HG03442 (cell line): ENCODE data around the gene WNT8B.

Experiments
- ATAC-seq: cut with Tn5 transposase; IDR thresholded peaks from one replicate; pipeline ENCODE4 v1.9.1; 2021; ENCODE audit warnings: mild to moderate bottlenecking, moderate library complexity; ENCODE audit not compliant: unreplicated experiment

The WNT8B gene, protein sequence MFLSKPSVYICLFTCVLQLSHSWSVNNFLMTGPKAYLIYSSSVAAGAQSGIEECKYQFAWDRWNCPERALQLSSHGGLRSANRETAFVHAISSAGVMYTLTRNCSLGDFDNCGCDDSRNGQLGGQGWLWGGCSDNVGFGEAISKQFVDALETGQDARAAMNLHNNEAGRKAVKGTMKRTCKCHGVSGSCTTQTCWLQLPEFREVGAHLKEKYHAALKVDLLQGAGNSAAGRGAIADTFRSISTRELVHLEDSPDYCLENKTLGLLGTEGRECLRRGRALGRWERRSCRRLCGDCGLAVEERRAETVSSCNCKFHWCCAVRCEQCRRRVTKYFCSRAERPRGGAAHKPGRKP

DNA sequence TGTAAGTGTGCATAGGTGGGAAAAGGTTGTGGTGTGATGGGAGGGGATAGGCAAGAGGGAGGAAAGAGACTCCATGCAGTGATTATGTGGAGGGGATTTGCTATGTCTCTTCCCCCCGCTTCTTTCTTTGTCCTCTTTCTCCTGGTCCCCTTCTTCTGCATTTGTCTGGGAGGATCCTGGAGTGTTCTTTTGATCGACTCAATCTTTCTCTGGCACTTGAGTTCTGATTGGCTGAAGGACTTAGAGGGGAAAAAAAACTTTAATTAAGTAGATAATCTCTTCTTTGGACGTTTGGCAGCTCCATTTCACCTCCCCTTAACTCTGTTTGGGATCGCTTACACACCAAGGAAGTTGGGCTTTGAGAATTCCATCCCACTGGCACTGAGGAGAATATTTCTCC lies at the start of gene WNT8B:
TSS of gene WNT8B (plus strand) at position 301 of the 400 bp plus-strand sequence. CDS start 160 bp downstream, outside the sequence.
- ATAC-seq: no peak

DNA sequence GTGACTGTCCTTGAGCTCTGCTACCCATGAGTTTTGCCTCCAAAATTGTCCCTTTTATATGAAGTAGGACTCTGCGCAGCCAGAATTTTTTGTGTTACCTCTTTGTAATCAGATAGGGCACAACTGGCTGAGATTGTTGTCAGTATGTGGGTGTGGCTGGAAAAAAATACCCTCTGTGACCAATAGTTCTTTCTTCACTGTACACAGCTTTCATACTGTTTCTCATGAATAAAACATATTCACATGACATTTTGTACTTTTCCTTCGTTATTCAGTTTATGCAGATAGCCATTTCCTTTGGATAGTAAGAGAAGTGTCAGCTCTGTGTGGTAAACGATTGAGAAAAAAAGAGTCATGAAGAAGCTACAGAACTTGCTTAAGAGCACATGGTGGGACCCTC lies 49.6 kb upstream of the WNT8B start:
- ATAC-seq: no peak

DNA sequence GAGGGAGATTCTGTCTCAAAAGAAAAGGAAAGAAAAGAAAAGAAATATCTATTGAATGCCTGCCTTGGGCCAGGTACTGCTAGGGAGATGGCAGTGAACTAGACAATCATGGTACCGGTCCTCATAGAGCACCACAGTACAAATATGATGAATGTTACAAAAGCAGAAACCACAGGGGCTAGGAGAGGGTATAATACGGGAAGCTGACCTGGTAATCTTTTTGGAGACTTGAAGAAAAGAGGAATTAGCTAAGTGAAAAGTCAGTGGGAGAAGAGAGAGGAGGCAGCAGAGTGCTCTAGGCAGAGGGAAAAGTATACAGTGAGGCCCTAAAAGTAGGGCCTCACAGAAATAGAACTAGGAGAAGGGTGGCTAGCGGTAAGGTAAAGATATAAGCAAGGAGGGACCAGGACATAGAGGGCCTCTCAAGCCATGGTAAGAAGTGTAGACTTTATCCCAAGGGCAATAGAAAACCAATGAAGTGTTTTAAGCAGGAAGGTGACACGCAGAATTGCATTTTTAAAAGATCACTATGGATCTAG lies 42.8 kb upstream of the WNT8B start:
- no peak for ATAC-seq

DNA sequence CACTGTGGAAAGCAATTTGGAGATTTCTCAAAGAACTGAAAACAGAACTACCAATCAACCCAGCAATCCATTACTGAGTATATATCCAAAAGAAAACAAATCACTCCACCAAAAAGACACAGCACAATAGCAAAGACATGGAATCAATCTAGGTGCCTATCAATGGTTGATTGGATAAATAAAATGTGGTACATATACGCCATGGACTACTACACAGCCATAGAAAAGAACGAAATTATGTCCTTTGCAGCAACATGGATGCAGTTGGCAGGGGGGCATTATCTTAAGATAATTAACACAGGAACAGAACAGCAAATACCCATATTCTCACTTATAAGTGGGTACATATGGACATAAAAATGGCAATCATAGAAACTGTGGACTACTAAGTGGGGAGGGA lies 35.4 kb upstream of the WNT8B start:
- no peak for ATAC-seq

DNA sequence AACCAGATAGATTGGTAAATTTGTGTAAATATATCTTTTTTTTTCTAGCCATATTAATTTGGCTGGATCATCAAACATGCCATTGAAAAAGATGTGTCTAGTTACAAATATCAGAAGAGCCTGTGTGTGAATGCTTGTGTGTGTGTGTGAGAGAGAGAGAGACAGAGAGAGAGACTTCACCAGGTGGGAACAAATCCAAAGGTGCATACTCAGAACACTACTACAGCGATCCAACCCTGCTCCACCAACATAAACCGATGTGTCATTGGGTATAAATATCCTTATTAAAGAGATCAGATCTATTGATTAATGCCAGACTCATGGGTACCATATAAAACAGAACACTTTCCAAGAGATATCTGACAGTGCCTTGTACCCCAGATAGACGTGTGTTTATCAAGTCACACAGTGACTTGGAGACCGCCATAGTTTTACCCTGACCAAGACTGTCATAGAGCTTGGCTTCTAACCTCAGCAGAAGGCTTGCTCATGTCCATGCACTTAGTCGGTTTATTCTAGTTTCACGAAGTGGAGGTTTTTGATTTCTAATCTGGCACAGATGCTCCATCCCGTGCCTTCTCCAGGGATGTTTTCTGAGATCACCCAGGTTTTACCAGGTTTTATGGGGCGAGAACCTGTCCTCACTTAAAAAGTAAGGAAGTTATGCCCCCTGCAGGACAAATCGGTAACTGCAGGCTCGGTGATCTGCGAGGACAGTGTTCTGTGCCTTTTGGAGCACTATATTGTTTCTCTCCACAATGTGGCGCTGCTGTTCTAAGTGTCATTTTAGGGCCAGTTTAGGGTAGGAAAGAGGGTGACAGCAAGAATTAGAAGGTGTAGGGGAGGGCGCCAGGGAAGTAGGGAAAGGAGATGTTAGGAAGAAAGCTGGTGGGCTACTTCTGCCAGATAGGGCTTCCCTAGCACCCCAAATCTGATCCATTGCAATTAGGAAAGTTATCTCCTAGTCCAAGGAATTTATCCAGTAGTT lies 29.3 kb upstream of the WNT8B start:
- ATAC-seq: peak; percentile 54

DNA sequence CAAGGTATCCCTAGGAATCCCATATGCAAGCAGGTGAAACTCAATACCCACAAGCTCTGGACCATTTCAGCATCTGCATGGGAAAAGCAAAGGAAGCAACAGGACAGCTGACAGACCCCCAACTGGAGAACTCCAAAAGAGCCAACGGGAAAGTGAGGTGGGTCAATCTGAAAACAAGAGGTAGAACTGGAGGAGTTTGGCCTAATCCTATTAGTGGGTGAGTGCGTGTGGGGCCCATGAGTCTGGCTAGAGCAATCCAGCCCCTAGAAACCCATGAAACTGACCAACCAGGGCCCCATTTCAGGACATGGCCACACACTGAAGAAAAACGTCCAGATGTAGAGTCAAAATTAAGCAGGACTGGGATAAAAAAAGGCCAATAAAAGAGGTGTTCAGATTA lies 26.6 kb upstream of the WNT8B start:
- no peak for ATAC-seq

DNA sequence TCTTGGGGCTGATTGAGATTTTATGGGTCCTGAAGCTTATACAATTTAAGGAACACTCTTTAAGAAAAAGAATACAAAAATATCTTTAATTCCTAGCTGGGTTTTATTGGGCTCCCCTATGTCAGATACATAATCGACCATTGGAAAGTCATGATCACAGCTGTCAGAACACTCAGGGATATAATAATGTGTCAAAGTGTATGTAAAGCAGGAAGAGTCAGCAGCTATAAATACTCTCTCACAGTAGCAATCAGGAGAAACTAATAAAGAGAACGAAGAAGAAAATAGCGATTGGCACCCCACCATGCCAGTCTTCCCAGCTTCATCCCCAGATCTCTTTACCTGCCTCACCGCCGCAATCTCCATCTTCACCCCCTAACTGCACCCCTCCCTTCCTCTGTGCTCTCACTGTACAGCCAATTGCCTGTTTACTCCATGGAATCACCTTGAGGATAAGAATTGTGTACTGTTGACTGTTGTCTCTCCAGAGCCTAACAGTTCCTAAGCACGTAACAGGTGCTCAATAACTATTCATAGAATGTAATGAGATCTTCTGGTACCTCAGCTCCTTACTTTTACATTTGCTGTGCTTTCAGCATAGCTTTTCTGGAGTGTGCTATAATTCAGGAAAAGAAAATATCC lies 24.0 kb upstream of the WNT8B start:
- ATAC-seq: no peak

DNA sequence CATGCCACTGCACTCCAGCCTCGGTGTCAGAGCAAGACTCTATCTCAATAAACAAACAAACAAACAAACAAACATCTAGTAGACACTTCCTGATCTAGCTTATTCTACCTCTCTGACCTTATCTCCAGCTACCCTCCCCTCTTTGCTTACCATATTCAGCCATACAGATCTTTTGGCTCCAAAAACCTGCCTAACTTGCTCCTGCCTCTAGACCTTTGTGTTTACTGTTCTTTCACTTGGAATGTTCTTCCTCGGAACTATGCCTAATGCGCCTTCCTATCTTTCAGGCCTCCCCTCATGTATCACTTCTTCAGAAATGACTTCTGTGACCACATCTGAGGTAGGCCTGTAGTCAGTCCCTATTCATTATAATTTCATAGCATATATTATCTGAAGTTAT lies 20.3 kb upstream of the WNT8B start:
- ATAC-seq: no peak

DNA sequence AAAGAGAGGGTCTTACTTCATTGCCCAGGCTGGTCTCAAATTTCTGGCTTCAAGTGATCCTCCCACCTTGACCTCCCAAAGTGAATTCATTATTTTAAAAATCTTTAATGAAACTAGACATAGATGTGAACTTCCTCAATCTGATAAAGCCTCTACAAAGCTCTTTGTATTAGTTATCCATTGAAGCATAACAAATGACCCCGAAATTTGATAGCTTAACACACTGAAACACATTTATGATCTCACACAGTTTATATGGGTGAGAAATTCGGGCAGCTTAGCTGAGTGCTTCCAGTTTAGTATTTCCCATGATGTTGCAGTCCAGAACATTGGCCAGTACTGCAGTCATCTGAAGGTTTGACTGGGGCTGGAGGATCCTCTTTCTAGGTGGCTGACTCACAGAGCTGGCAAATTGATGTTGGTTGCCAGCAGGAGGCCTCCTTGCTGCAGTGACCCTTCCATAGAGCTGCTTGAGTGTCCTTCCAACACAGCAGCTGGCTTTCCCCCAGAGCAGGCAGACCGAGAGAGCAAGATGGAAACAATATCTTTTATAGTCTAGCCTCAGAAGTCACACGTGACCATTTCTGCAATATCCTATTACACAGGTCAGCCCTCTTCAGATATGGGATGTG lies 16.6 kb upstream of the WNT8B start:
- no peak for ATAC-seq

DNA sequence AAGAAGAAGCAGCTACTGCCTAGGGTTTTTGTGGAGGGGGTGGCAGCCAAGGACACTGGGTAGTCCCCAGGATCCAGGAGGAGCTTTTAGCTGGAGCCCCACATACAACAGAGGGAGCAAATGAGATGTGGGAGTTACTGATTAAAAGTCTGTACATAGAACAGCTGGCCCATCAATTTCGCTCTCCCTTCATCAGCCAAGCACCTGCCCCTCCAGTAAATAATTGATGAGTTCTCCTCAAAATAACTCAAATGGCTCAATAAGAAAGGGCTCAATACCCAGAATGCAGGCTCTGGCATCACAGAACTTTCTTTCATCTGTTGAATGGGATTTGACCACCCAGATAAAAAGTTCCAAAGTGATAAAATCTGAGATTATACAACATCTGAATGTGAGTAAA lies 15.1 kb upstream of the WNT8B start:
- ATAC-seq: no peak

DNA sequence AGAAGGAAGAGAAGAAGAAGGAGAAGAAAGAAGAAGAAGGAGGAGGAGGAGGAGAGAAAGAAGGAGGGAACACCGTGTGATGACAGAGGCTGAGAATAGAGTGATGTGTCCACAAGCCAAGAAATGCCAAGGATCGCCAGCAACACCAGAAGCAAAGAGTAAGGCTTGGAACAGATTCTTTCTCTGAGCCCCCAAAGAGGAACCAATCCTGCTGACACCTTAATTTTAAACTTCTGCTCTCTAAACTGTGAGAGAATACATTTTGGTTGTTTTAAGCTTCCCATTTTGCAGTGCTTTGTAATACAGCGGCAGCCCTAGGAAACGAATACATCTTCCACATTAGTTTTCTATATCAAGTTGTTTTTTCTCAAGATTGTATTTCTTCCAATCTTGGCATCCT lies 13.9 kb upstream of the WNT8B start:
- no peak for ATAC-seq

DNA sequence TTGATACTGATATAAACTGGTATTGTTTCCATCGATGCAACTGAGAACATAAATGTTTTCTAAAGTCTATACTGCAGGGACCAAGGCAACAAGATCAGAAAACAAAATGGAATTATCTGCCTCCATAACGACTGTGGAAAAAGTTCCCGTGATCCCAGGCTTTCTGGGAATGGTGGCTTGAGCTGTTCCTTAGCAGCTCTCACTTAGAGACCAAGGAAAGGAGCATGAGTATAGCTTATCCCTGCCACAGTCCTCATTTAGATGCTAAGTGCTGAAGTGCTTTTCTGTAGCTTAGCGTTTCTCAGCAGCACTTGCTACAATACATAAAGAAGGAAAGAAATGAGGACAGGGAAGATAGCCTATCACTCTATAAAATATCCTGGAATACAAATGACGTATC lies 5.5 kb downstream of the WNT8B start:
- no peak for ATAC-seq

DNA sequence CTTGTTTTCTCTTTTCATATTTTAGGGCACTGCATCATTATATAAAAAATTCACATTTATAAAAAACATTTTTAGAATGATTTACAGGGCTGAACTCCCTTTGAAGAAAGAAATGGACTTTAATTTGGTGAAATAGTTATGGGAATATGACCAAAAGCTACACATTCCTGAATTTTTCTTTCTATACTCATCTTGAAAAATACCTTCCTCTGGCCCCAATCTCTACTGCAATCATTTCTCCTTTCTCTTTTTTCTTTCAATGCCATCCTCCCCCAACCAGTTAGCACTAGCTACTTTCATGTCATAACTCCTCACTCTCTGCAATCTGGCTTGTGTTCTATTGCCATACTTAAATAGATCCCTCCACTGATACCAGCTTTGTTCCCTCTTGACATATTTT lies 6.2 kb downstream of the WNT8B start:
- ATAC-seq: no peak

DNA sequence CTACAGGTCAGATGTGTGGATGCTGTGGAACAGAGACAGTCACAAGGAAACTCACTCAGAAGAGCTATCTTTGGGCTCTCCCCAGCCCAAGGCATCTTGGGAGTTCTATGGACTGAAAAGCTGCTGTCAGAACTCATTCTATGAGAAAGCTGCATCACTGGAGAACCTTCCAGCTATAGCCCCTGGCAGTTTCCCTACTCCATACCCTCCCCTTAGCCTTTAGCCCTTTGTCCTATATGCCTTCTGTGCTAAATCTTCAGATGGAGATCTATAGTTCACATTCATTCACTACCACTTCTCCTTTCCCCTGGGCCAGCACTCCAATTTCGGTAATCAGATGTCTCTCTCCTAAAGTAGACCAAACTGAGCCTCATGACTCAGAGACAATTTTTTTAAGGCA lies 6.9 kb downstream of the WNT8B start:
- no peak for ATAC-seq

DNA sequence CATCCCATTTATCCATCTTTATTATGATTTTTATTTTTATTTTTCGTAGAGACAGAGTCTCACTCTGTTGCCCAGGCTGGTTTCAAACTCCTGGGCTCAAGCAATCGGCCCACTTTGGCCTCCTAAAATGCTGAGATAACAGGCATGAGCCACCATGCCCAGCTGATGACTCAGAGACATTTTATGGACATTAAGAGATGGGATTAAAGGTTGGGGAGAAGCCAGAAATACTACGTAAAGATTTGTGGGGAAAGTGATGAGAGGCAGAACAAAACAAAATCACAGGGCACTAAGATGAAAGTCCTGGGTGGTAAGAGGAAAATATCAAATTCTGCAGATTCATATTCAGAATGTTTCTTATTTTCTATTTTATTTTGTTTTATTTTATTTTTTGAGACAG lies 7.6 kb downstream of the WNT8B start:
- ATAC-seq: no peak

DNA sequence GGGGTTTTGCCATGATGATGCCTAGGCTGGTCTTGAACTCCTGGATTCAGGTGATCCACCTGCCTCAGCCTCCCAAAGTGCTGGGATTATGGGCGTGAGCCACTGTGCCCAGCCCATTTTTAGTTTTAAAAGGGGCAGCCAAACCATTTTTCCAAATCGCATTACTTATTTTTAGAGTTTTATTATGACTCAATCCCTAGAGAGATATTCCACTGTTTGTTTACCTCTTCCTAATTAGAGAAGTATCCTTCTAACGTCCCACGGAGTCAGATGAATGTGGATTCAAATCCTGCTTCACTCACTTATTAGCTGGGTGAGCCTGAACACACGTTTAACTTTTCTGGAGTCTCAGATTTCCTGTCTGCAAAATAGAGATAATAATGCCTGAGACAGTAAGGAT lies 15.2 kb downstream of the WNT8B start:
- ATAC-seq: no peak

DNA sequence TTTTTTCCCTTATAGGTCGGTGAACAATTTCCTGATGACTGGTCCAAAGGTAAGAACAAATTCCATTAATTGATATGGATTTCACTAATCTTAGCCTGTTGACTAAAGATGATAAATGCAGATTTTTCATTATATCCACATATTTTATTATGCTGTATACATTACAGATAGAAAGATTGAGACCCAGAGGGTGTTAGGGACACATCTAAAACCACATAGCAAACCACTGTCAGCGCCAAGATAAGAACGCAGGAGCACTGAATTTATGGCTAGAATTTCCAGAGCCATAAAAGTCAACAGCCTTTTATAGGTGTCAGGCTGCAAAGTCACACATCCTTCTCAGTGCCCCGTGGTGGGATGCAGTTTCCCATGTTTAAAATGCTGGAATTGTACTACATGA lies 16.2 kb downstream of the WNT8B start:
- no peak for ATAC-seq

DNA sequence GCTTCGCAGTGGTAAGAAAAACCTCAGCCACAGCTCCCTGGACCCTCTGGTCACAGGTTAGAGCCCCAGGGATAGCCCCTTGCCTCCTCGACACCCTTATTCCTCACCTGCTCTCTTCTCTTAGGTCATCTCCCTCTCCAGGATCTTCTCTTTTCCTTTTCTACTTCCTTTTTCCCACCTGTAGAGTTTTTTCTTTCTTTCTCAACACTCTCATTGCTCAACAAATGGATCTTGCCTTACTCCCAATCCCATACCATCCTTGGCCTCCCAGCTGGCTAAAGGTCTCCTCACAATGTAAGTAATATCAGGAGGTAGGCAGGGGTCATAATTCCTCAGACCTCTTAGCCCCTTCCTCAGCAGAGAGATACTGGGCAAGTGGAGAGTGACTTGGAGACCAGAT lies 17.2 kb downstream of the WNT8B start:
- no peak for ATAC-seq

DNA sequence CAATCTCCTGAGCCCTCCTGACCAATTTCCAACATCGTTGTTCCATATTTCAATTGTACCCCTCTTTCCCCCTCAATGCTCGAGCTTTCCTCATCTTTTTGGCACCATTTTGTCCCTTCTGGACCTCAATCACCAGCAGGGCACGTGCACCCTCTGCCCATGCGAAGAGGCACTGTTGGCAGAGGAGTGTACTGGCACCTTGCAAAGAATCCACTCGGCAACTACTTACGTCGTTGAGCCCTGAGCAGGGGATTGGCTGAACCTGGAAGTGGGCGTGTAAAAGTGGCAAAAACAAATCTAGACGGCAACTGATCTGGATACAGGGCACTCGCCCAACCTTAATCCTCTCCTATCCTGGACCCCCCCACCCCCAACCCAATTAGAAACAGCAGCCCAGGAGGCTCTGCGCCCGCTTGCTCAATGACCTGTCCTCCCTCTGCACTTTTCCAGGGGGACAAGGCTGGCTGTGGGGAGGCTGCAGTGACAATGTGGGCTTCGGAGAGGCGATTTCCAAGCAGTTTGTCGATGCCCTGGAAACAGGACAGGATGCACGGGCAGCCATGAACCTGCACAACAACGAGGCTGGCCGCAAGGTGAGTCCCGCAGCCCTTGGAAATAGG lies 18.8 kb downstream of the WNT8B start:
- peak; percentile 94 for ATAC-seq

DNA sequence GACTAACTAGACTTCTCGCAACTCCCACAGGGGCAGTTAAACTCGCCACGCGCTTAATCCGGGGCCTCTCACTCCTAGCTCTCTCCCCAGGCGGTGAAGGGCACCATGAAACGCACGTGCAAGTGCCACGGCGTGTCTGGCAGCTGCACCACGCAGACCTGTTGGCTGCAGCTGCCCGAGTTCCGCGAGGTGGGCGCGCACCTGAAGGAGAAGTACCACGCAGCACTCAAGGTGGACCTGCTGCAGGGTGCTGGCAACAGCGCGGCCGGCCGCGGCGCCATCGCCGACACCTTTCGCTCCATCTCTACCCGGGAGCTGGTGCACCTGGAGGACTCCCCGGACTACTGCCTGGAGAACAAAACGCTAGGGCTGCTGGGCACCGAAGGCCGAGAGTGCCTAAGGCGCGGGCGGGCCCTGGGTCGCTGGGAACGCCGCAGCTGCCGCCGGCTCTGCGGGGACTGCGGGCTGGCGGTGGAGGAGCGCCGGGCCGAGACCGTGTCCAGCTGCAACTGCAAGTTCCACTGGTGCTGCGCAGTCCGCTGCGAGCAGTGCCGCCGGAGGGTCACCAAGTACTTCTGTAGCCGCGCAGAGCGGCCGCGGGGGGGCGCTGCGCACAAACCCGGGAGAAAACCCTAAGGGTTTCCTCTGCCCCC lies 19.5 kb downstream of the WNT8B start:
- no peak for ATAC-seq
